Neural cell (in vitro differentiated cells): ENCODE data around the gene CDC20. TPM values are rescaled to one million over a fixed set of nuclear protein-coding genes. Genes with fewer than 3 reads are reported as not detected.

Source experiments
- H2AFZ ChIP-seq: fragments of 200-600, 300-800 bp; sonication (generic), shearing (Covaris generic); 2 replicates; pipeline ENCODE4 v1.6.0; 2014; ENCODE audit warnings: low read depth, mild to moderate bottlenecking, antibody characterized with exemption, low read length, moderate library complexity
- H3F3A ChIP-seq: fragments of 200-600 bp; shearing (Covaris generic); 2 replicates; pipeline ENCODE4 v1.6.1; 2016; ENCODE audit warnings: mild to moderate bottlenecking, moderate library complexity, mixed read lengths, antibody characterized with exemption, low read length; ENCODE audit not compliant: insufficient read depth, poor library complexity, severe bottlenecking
- H3K27ac ChIP-seq: fragments of 200-600, 300-800 bp; sonication (generic), shearing (Covaris generic); 2 replicates; pipeline ENCODE4 v1.5.1; 2014; ENCODE audit warnings: mild to moderate bottlenecking, low read length, moderate library complexity
- H3K27me3 ChIP-seq: fragments of 300-800, 200-600 bp; sonication (generic), shearing (Covaris generic); 2 replicates; pipeline ENCODE4 v1.6.0; 2014; ENCODE audit warnings: mild to moderate bottlenecking, low read depth, low read length, moderate library complexity; ENCODE audit not compliant: insufficient read depth
- H3K36me3 ChIP-seq: fragments of 300-800, 200-600 bp; sonication (generic), shearing (Covaris generic); 2 replicates; pipeline ENCODE4 v1.5.1; 2014; ENCODE audit warnings: mild to moderate bottlenecking, antibody characterized with exemption, low read length, moderate library complexity; ENCODE audit not compliant: insufficient read depth
- H3K4me2 ChIP-seq: fragments of 300-800, 200-600 bp; sonication (generic), shearing (Covaris generic); 2 replicates; pipeline ENCODE4 v1.6.0; 2014; ENCODE audit warnings: mild to moderate bottlenecking, low read length
- H3K4me3 ChIP-seq: fragments of 300-800, 200-600 bp; sonication (generic), shearing (Covaris generic); 2 replicates; pipeline ENCODE4 v1.5.1; 2014; ENCODE audit warnings: mild to moderate bottlenecking, low read length, moderate library complexity
- H3K79me2 ChIP-seq: fragments of 200-600 bp; shearing (Covaris generic); replicated peaks from 2 replicates; pipeline ENCODE4 v1.6.0; 2014; ENCODE audit warnings: mild to moderate bottlenecking, low read length, moderate library complexity; ENCODE audit not compliant: insufficient read depth
- H3K9ac ChIP-seq: fragments of 300-800, 200-600 bp; sonication (generic), shearing (Covaris generic); 2 replicates; pipeline ENCODE4 v1.6.1; 2016; ENCODE audit warnings: mild to moderate bottlenecking, low read length, mixed read lengths
- H3K9me2 ChIP-seq: fragments of 200-600 bp; shearing (Covaris generic); 2 replicates; pipeline ENCODE4 v1.6.1; 2016; ENCODE audit warnings: mild to moderate bottlenecking, low read length, mixed read lengths; ENCODE audit not compliant: insufficient read depth
- H3K9me3 ChIP-seq: fragments of 200-600, 300-800 bp; sonication (generic), shearing (Covaris generic); 2 replicates; pipeline ENCODE4 v1.6.1; 2016; ENCODE audit warnings: mild to moderate bottlenecking, mixed run types, low read length, moderate library complexity, mixed read lengths
- H4K20me1 ChIP-seq: fragments of 200-600 bp; shearing (Covaris generic); 2 replicates; pipeline ENCODE4 v1.6.1; 2016; ENCODE audit warnings: mild to moderate bottlenecking, mixed run types; ENCODE audit not compliant: insufficient read depth
- CTCF ChIP-seq: fragments of 450-650 bp; IDR thresholded peaks from 2 replicates; pipeline ENCODE4 v1.5.1; 2014; ENCODE audit warnings: antibody characterized with exemption, mild to moderate bottlenecking, moderate library complexity; ENCODE audit not compliant: poor library complexity, severe bottlenecking
- EP300 ChIP-seq: fragments of 450-650 bp; conservative IDR thresholded peaks from 2 replicates; pipeline ENCODE4 v1.6.1; 2014; ENCODE audit warnings: antibody characterized with exemption, mild to moderate bottlenecking, moderate library complexity; ENCODE audit not compliant: poor library complexity, severe bottlenecking
- EZH2 ChIP-seq: fragments of 200-600, 300-800 bp; shearing (Covaris generic), sonication (generic); IDR thresholded peaks from 2 replicates; pipeline ENCODE4 v1.6.1; 2014; ENCODE audit warnings: antibody characterized with exemption, low read length, borderline replicate concordance, mild to moderate bottlenecking; ENCODE audit not compliant: insufficient read depth, poor library complexity, severe bottlenecking
- MXI1 ChIP-seq: fragments of 450-650 bp; conservative IDR thresholded peaks from 2 replicates; pipeline ENCODE4 v1.6.1; 2014; ENCODE audit warnings: antibody characterized with exemption, mild to moderate bottlenecking; ENCODE audit not compliant: poor library complexity, severe bottlenecking
- POLR2AphosphoS5 ChIP-seq: IDR thresholded peaks from 2 replicates; pipeline ENCODE4 v1.6.1; 2012
- RAD21 ChIP-seq: fragments of 450-650 bp; conservative IDR thresholded peaks from 2 replicates; pipeline ENCODE4 v1.6.1; 2014; ENCODE audit warnings: antibody characterized with exemption, mild to moderate bottlenecking, moderate library complexity
- REST ChIP-seq: IDR thresholded peaks from 2 replicates; pipeline ENCODE4 v1.6.1; 2012; ENCODE audit warnings: borderline replicate concordance
- SMC3 ChIP-seq: fragments of 450-650 bp; conservative IDR thresholded peaks from 2 replicates; pipeline ENCODE4 v1.6.1; 2014; ENCODE audit warnings: antibody characterized with exemption, mild to moderate bottlenecking, moderate library complexity; ENCODE audit not compliant: poor library complexity
- TAF1 ChIP-seq: IDR thresholded peaks from 2 replicates; pipeline ENCODE4 v1.6.1; 2012; ENCODE audit warnings: low read depth
- polyA plus RNA-seq: library from polyadenylated mRNA; depleted of rRNA; stranded (reverse); fragments of >200 nt; gene quantifications from 2 replicates; pipeline ENCODE4 v1.2.3, GENCODE V29; 2014

Gene CDC20
- polyA plus RNA-seq, 1 donor from 2014 or later = 2.8 TPM

- no peak overlapping the region for H2AFZ ChIP-seq
- no peaks in the 10 kb centered on the region for H3K9me2 ChIP-seq
- H3K79me2 ChIP-seq = no peaks in the 10 kb centered on the region
Observed at GRCh38 chr1:43312212-43312623, 46.6 kb upstream of the CDC20 start.

More at GRCh38 chr1:43312212-43312623, 46.6 kb upstream of the CDC20 start:
- H4K20me1 ChIP-seq = no peaks in the 10 kb centered on the region
- no peak for TF ChIP-seq RAD21
- no peak for TF ChIP-seq EP300
- no peak for TF ChIP-seq EZH2
- no peak for TF ChIP-seq SMC3
- no peak for TF ChIP-seq POLR2AphosphoS5
- no peak for TF ChIP-seq REST
- no peak for TF ChIP-seq TAF1
- no peak for TF ChIP-seq MXI1
- TF ChIP-seq CTCF = no peak
- no peaks in the 10 kb centered on the region for H3K36me3 ChIP-seq
- H3K4me2 ChIP-seq = no peak overlapping the region
- H3K27ac ChIP-seq = no peak overlapping the region
- no peak overlapping the region for H3K4me3 ChIP-seq
- H3K9me3 ChIP-seq = no peaks in the 10 kb centered on the region
- H3F3A ChIP-seq = no peaks in the 10 kb centered on the region
- H3K9ac ChIP-seq = no peak overlapping the region
- H3K27me3 ChIP-seq = no peaks in the 10 kb centered on the region
